ENCODE measurements around the gene SCAF4. TPM values are rescaled to one million over a fixed set of nuclear protein-coding genes. Genes with fewer than 3 reads are reported as not detected.

Gene SCAF4, protein sequence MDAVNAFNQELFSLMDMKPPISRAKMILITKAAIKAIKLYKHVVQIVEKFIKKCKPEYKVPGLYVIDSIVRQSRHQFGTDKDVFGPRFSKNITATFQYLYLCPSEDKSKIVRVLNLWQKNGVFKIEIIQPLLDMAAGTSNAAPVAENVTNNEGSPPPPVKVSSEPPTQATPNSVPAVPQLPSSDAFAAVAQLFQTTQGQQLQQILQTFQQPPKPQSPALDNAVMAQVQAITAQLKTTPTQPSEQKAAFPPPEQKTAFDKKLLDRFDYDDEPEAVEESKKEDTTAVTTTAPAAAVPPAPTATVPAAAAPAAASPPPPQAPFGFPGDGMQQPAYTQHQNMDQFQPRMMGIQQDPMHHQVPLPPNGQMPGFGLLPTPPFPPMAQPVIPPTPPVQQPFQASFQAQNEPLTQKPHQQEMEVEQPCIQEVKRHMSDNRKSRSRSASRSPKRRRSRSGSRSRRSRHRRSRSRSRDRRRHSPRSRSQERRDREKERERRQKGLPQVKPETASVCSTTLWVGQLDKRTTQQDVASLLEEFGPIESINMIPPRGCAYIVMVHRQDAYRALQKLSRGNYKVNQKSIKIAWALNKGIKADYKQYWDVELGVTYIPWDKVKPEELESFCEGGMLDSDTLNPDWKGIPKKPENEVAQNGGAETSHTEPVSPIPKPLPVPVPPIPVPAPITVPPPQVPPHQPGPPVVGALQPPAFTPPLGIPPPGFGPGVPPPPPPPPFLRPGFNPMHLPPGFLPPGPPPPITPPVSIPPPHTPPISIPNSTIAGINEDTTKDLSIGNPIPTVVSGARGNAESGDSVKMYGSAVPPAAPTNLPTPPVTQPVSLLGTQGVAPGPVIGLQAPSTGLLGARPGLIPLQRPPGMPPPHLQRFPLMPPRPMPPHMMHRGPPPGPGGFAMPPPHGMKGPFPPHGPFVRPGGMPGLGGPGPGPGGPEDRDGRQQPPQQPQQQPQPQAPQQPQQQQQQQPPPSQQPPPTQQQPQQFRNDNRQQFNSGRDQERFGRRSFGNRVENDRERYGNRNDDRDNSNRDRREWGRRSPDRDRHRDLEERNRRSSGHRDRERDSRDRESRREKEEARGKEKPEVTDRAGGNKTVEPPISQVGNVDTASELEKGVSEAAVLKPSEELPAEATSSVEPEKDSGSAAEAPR
- 10 to 100 TPM in 3 of 4 donors, 1 to 10 TPM in 1; 8.3 to 18.1 (median 15.0) TPM for total RNA-seq

DNA sequence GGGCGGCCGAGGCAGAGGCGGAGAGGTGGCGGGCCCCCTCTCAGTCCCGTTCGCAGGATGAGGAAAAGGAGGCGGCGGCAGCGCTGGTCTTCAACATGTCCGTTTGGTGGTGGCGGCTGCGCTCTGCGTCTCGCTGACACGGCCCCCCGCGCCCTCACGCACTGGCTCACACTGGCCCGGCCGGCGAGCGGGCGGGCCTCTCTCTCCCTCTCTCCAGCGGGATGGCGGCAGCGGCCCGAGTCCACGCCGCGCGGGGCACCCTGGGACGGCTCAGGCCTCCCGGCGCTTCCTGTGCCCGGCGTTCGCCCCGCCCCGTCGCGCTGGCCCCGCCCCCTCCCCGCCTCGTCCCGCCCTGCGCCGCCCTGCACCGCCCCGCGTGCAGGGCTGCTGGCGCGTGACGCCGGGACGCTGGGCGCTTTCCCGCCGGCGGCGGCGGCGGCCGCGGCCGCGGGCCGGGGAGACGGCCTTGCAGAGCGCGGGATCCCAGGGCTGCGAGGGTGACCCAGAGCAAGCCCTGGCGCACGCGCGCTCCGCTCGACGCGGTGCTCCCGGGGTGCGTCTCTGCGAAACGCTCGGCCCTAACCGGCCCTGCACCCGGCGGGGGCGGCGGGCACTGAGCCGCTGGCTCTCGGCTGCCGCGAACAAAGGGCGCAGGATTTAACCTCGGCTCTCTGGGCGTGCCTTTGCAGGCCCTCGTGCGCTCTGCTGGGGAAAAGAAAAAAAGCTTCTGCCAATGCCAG is at the start of gene SCAF4:
Gene SCAF4 (minus strand): TSS at position 262 of the 740 bp plus-strand sequence. CDS start 426 bp downstream, outside the sequence.
- DNase-seq: peak; percentile 43
- intact Hi-C loops (cut with DNase I): no loop called here
- Histone ChIP-seq H3K27me3 (no peaks in the 10 kb centered on the region), H3K9me3 (no peaks in the 10 kb centered on the region), H3K27ac (peak within 1 kb of the TSS; percentile 94 to 99 (median 96)), H3K4me1 (peaks cover 10 to 57% (median 34%) of the 10 kb centered on the region in 3 donors), H3K4me3 (peak within 1 kb of the TSS; percentile 71 to 89 (median 80)), H3K36me3 (no peaks in the 10 kb centered on the region)
- WGBS, 2 donors: 0% methylated on average over 8 of the region's 98 CpGs; no CpG with 5 or more reads in 1 of the 2 donors
- peak in 3 of 4 donors; percentile 77 to 94 (median 85) for TF ChIP-seq POLR2A (IDR thresholded peaks at IDR 0.05)
- TF ChIP-seq, protein P1, sequence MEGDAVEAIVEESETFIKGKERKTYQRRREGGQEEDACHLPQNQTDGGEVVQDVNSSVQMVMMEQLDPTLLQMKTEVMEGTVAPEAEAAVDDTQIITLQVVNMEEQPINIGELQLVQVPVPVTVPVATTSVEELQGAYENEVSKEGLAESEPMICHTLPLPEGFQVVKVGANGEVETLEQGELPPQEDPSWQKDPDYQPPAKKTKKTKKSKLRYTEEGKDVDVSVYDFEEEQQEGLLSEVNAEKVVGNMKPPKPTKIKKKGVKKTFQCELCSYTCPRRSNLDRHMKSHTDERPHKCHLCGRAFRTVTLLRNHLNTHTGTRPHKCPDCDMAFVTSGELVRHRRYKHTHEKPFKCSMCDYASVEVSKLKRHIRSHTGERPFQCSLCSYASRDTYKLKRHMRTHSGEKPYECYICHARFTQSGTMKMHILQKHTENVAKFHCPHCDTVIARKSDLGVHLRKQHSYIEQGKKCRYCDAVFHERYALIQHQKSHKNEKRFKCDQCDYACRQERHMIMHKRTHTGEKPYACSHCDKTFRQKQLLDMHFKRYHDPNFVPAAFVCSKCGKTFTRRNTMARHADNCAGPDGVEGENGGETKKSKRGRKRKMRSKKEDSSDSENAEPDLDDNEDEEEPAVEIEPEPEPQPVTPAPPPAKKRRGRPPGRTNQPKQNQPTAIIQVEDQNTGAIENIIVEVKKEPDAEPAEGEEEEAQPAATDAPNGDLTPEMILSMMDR (IDR thresholded peaks at IDR 0.05): peak in 2 of 6 experiments; percentile 5 to 14

DNA sequence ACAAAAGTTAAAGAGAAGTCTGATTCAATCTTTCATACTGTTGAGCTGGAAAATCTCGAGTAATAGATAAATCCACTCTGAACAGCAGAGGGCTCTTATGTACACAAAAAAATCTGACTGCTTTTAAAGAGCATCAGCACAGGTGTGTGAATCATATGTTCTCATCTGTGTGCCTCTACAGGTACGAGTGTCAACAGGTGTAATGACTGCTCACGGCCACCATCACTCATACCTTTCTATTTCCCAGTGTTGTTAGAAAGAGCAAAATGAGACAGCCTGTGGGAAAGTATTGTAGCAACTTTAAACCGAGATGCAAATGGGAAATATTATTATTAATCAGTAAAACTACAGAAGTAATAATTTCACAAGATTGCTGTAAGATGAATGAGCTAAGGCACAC is 49.0 kb upstream of the SCAF4 start:
- no peak for TF ChIP-seq POLR2A (IDR thresholded peaks at IDR 0.05)
- TF ChIP-seq, protein P1 (IDR thresholded peaks at IDR 0.05): peak in 4 of 6 experiments; percentile 26 to 77 (median 40)
- H3K9me3 ChIP-seq: no peaks in the 10 kb centered on the region
- DNase-seq: no peak
- no peaks in the 10 kb centered on the region for H3K27me3 ChIP-seq
- WGBS, 2 donors: 30 to 32% methylated on average over 4 of the region's 4 CpGs
- intact Hi-C loops (cut with DNase I): no loop called here
- H3K27ac ChIP-seq: no peak overlapping the region
- H3K4me1 ChIP-seq: peaks cover 0 to 10% (median 0%) of the 10 kb centered on the region in 3 donors
- no peak overlapping the region for H3K4me3 ChIP-seq
- no peaks in the 10 kb centered on the region for H3K36me3 ChIP-seq

GRCh38 chr21:31778546-31778945 is 46.6 kb upstream of the SCAF4 start:
- Histone ChIP-seq H3K36me3 (no peaks in the 10 kb centered on the region), H3K27ac (no peak overlapping the region), H3K4me1 (peaks cover 0 to 10% (median 0%) of the 10 kb centered on the region in 3 donors), H3K4me3 (no peak overlapping the region), H3K9me3 (no peaks in the 10 kb centered on the region), H3K27me3 (no peaks in the 10 kb centered on the region)
- intact Hi-C loops (cut with DNase I): no loop called here
- no peak for TF ChIP-seq POLR2A (IDR thresholded peaks at IDR 0.05)
- TF ChIP-seq, protein P1 (IDR thresholded peaks at IDR 0.05): no peak
- WGBS, 2 donors: 60% methylated on average over 5 of the region's 5 CpGs; no CpG with 5 or more reads in 1 of the 2 donors
- no peak for DNase-seq

- Histone ChIP-seq H3K4me3 (no peak overlapping the region), H3K4me1 (peaks cover 0 to 10% (median 0%) of the 10 kb centered on the region in 3 donors), H3K36me3 (no peaks in the 10 kb centered on the region), H3K9me3 (no peaks in the 10 kb centered on the region), H3K27ac (no peak overlapping the region), H3K27me3 (no peaks in the 10 kb centered on the region)
- intact Hi-C loops (cut with DNase I): no loop called here
- DNase-seq: no peak
- 55 to 69% methylated on average over 4 to 5 of the region's 5 CpGs for WGBS, 2 donors
- no peak for TF ChIP-seq POLR2A (IDR thresholded peaks at IDR 0.05)
- TF ChIP-seq, protein P1 (IDR thresholded peaks at IDR 0.05): no peak
These were observed 45.9 kb upstream of the SCAF4 start for GRCh38 chr21:31777857-31778256.

All from esophagus squamous epithelium (tissue), 5 donors.